HCT116 (cell line): ENCODE measurements around the gene MEIS2.

Source experiments
- CTCF ChIP-seq, 3 experiments: fragments of 200-600 bp in 1 of 3; sonication (generic) in 1 of 3; IDR thresholded peaks in 2 of 3; conservative IDR thresholded peaks in 1 of 3; 2 replicates each; pipeline ENCODE4 v1.5.1; 2012 to 2017; ENCODE audit warnings: low read depth in 2 of 3, low read length in 2 of 3, antibody characterized with exemption in 1 of 3, borderline replicate concordance in 1 of 3, control low read depth in 1 of 3, mild to moderate bottlenecking in 1 of 3, mixed read lengths in 1 of 3, mixed run types in 1 of 3, moderate library complexity in 1 of 3; ENCODE audit not compliant: insufficient read depth in 1 of 3
- EGR1 ChIP-seq: IDR thresholded peaks from 2 replicates; pipeline ENCODE4 v1.6.1; 2012; ENCODE audit warnings: low read depth
- EZH2 ChIP-seq: fragments of 200-600 bp; sonication (generic); IDR thresholded peaks from 2 replicates; pipeline ENCODE4 v1.6.1; 2017; ENCODE audit warnings: antibody characterized with exemption, mixed run types
- POLR2AphosphoS5 ChIP-seq: IDR thresholded peaks from 2 replicates; pipeline ENCODE4 v1.6.1; 2011; ENCODE audit warnings: mild to moderate bottlenecking, low read depth, low read length, moderate library complexity
- REST ChIP-seq: IDR thresholded peaks from 2 replicates; pipeline ENCODE4 v1.6.1; 2012; ENCODE audit warnings: low read depth
- YY1 ChIP-seq: IDR thresholded peaks from 2 replicates; pipeline ENCODE4 v1.6.1; 2011; ENCODE audit warnings: low read length, low read depth, moderate library complexity, mild to moderate bottlenecking; ENCODE audit not compliant: insufficient replicate concordance; ENCODE audit errors: extremely low read depth
- ZNF274 ChIP-seq: fragments of 200-500 bp; sonication (Bioruptor generic); IDR thresholded peaks from 2 replicates; pipeline ENCODE4 v1.6.1; 2014; ENCODE audit warnings: mild to moderate bottlenecking, low read depth, low read length, inconsistent platforms

GRCh38 chr15:36948982-36949381, 151.4 kb downstream of the MEIS2 start:
- no peak for TF ChIP-seq POLR2AphosphoS5
- no peak for TF ChIP-seq YY1
- TF ChIP-seq REST: no peak
- no peak for TF ChIP-seq ZNF274
- TF ChIP-seq CTCF (IDR thresholded peaks at IDR 0.05 in 2 of 3, conservative IDR thresholded peaks at IDR 0.05 in 1 of 3; ENCODE audit: borderline replicate concordance in 1 of 3, insufficient read depth in 1 of 3, low read depth in 2 of 3, low read length in 2 of 3): no peak
- no peak for TF ChIP-seq EZH2
- TF ChIP-seq EGR1: no peak
